ENCODE measurements around the gene LRRC15. TPM values are rescaled to one million over a fixed set of nuclear protein-coding genes. Genes with fewer than 3 reads are reported as not detected.

The LRRC15 gene
- total RNA-seq, 2 experiments from 2014 or later = not detected

- H3K9me3 Mint-ChIP-seq = no peaks in the 10 kb centered on the region
- no peak overlapping the region for H3K4me3 Mint-ChIP-seq
- DNase-seq = no peak
- intact Hi-C loops (cut with micrococcal nuclease) = no loop called here
- POLR2A ChIA-PET = no interaction called here
- CTCF ChIA-PET = interaction anchor here (1.3 to 3.3 kb wide), 3 partner anchors 12 to 22 kb away, joined by 3 to 22 read pairs (median 4); no protein-coding TSS in a partner anchor
- H3K4me1 Mint-ChIP-seq (ENCODE audit: low read depth) = no peaks in the 10 kb centered on the region
- H3K27me3 Mint-ChIP-seq = no peaks in the 10 kb centered on the region
- H3K27ac Mint-ChIP-seq = no peak overlapping the region
- no peaks in the 10 kb centered on the region for H3K36me3 Mint-ChIP-seq
These were observed 14.2 kb downstream of the LRRC15 start for GRCh38 chr3:194355379-194355778.

- Mint-ChIP-seq H3K36me3 (no peaks in the 10 kb centered on the region), H3K9me3 (no peaks in the 10 kb centered on the region), H3K4me3 (no peak overlapping the region), H3K27me3 (no peaks in the 10 kb centered on the region), H3K4me1 (ENCODE audit: low read depth) (no peaks in the 10 kb centered on the region), H3K27ac (no peak overlapping the region)
- no peak for DNase-seq
- intact Hi-C loops (cut with micrococcal nuclease) = no loop called here
- ChIA-PET CTCF (interaction anchor here (1.6 to 3.3 kb wide), 2 partner anchors 11 to 21 kb away, joined by 4 to 22 read pairs; no protein-coding TSS in a partner anchor), POLR2A (no interaction called here)
These were observed 15.2 kb downstream of the LRRC15 start for GRCh38 chr3:194354315-194354714.

GRCh38 chr3:194352667-194353246, 16.8 kb downstream of the LRRC15 start:
- Mint-ChIP-seq H3K27ac (no peak overlapping the region), H3K4me3 (no peak overlapping the region), H3K4me1 (ENCODE audit: low read depth) (no peaks in the 10 kb centered on the region), H3K9me3 (no peaks in the 10 kb centered on the region), H3K27me3 (no peaks in the 10 kb centered on the region), H3K36me3 (no peaks in the 10 kb centered on the region)
- ChIA-PET CTCF (no interaction called here), POLR2A (no interaction called here)
- intact Hi-C loops (cut with micrococcal nuclease) = no loop called here
- no peak for DNase-seq

GRCh38 chr3:194351952-194352536, 17.5 kb downstream of the LRRC15 start:
- ChIA-PET POLR2A (no interaction called here), CTCF (no interaction called here)
- Mint-ChIP-seq H3K4me3 (no peak overlapping the region), H3K4me1 (ENCODE audit: low read depth) (no peaks in the 10 kb centered on the region), H3K27ac (no peak overlapping the region), H3K36me3 (no peaks in the 10 kb centered on the region), H3K9me3 (no peaks in the 10 kb centered on the region), H3K27me3 (no peaks in the 10 kb centered on the region)
- intact Hi-C loops (cut with micrococcal nuclease) = no loop called here
- DNase-seq = no peak

- Mint-ChIP-seq H3K27me3 (no peaks in the 10 kb centered on the region), H3K4me1 (ENCODE audit: low read depth) (no peaks in the 10 kb centered on the region), H3K27ac (no peak within 1 kb of the TSS), H3K36me3 (no peaks in the 10 kb centered on the region), H3K4me3 (no peak within 1 kb of the TSS), H3K9me3 (no peaks in the 10 kb centered on the region)
- intact Hi-C loops (cut with micrococcal nuclease) = no loop called here
- no peak for DNase-seq
- CTCF ChIA-PET = no interaction called here
- POLR2A ChIA-PET = no interaction called here
These were observed 18.4 kb downstream of the LRRC15 start, which contains the start of gene CPN2 for GRCh38 chr3:194351080-194351672. Gene CPN2 (minus strand): TSS chr3:194351328. CDS start chr3:194342702, 8,626 bp downstream.

- H3K9me3 Mint-ChIP-seq = no peaks in the 10 kb centered on the region
- H3K27me3 Mint-ChIP-seq = no peaks in the 10 kb centered on the region
- no peak overlapping the region for H3K4me3 Mint-ChIP-seq
- no peaks in the 10 kb centered on the region for H3K36me3 Mint-ChIP-seq
- POLR2A ChIA-PET = no interaction called here
- H3K4me1 Mint-ChIP-seq (ENCODE audit: low read depth) = no peaks in the 10 kb centered on the region
- no peak overlapping the region for H3K27ac Mint-ChIP-seq
- CTCF ChIA-PET = no interaction called here
- no peak for DNase-seq
- intact Hi-C loops (cut with micrococcal nuclease) = no loop called here
These were observed 18.8 kb downstream of the LRRC15 start for GRCh38 chr3:194350726-194351071.

GRCh38 chr3:194348354-194348753, 21.2 kb downstream of the LRRC15 start:
- Mint-ChIP-seq H3K4me1 (ENCODE audit: low read depth) (peaks cover 2% of the 10 kb centered on the region), H3K9me3 (no peaks in the 10 kb centered on the region), H3K27ac (no peak overlapping the region), H3K36me3 (no peaks in the 10 kb centered on the region), H3K4me3 (no peak overlapping the region), H3K27me3 (no peaks in the 10 kb centered on the region)
- POLR2A ChIA-PET = no interaction called here
- DNase-seq = no peak
- CTCF ChIA-PET = no interaction called here
- intact Hi-C loops (cut with micrococcal nuclease) = no loop called here

GRCh38 chr3:194346621-194347020, 22.9 kb downstream of the LRRC15 start:
- H3K4me1 Mint-ChIP-seq (ENCODE audit: low read depth) = peaks cover 2% of the 10 kb centered on the region
- CTCF ChIA-PET = interaction anchor here (2.2 to 5.8 kb wide), 2 partner anchors 12 to 31 kb away, joined by 6 to 92 read pairs; no protein-coding TSS in a partner anchor
- H3K9me3 Mint-ChIP-seq = no peaks in the 10 kb centered on the region
- no peak overlapping the region for H3K27ac Mint-ChIP-seq
- no peak overlapping the region for H3K4me3 Mint-ChIP-seq
- intact Hi-C loops (cut with micrococcal nuclease) = no loop called here
- POLR2A ChIA-PET = no interaction called here
- H3K36me3 Mint-ChIP-seq = no peaks in the 10 kb centered on the region
- H3K27me3 Mint-ChIP-seq = no peaks in the 10 kb centered on the region
- DNase-seq = no peak

- H3K4me3 Mint-ChIP-seq = no peak overlapping the region
- POLR2A ChIA-PET = no interaction called here
- intact Hi-C loops (cut with micrococcal nuclease) = no loop called here
- no peak overlapping the region for H3K27ac Mint-ChIP-seq
- H3K27me3 Mint-ChIP-seq = no peaks in the 10 kb centered on the region
- no peaks in the 10 kb centered on the region for H3K9me3 Mint-ChIP-seq
- peaks cover 2% of the 10 kb centered on the region for H3K4me1 Mint-ChIP-seq (ENCODE audit: low read depth)
- no peaks in the 10 kb centered on the region for H3K36me3 Mint-ChIP-seq
- CTCF ChIA-PET = interaction anchor here (1.5 to 5.8 kb wide), 7 partner anchors 12 to 126 kb away, joined by 3 to 92 read pairs (median 29); partner anchors contain the start of gene GP5
- DNase-seq = no peak
These were observed 23.5 kb downstream of the LRRC15 start for GRCh38 chr3:194346035-194346434.

- no peaks in the 10 kb centered on the region for H3K27me3 Mint-ChIP-seq
- ChIA-PET CTCF (interaction anchor here (0.6 to 5.8 kb wide), 39 partner anchors 10 to 1405 kb away, joined by 3 to 92 read pairs (median 4); partner anchors contain the start of gene GP5), POLR2A (no interaction called here)
- peaks cover 2% of the 10 kb centered on the region for H3K4me1 Mint-ChIP-seq (ENCODE audit: low read depth)
- no peak overlapping the region for H3K4me3 Mint-ChIP-seq
- H3K9me3 Mint-ChIP-seq = no peaks in the 10 kb centered on the region
- no peak overlapping the region for H3K27ac Mint-ChIP-seq
- DNase-seq = peak; percentile 77
- H3K36me3 Mint-ChIP-seq = no peaks in the 10 kb centered on the region
- intact Hi-C loops (cut with micrococcal nuclease) = no loop called here
These were observed 25.5 kb downstream of the LRRC15 start for GRCh38 chr3:194344012-194344411.

- H3K9me3 Mint-ChIP-seq = no peaks in the 10 kb centered on the region
- H3K36me3 Mint-ChIP-seq = no peaks in the 10 kb centered on the region
- ChIA-PET POLR2A (no interaction called here), CTCF (interaction anchor here (0.6 to 5.8 kb wide), 34 partner anchors 9 to 1405 kb away, joined by 3 to 92 read pairs (median 4); partner anchors contain the start of gene GP5)
- H3K27me3 Mint-ChIP-seq = no peaks in the 10 kb centered on the region
- no peak overlapping the region for H3K27ac Mint-ChIP-seq
- DNase-seq = no peak
- H3K4me3 Mint-ChIP-seq = no peak overlapping the region
- peaks cover 2% of the 10 kb centered on the region for H3K4me1 Mint-ChIP-seq (ENCODE audit: low read depth)
- intact Hi-C loops (cut with micrococcal nuclease) = no loop called here
These were observed 26.0 kb downstream of the LRRC15 start for GRCh38 chr3:194343561-194343893.

GRCh38 chr3:194342861-194343560, 26.5 kb downstream of the LRRC15 start:
- POLR2A ChIA-PET = no interaction called here

More at GRCh38 chr3:194342861-194343560, 26.5 kb downstream of the LRRC15 start:
- no peak overlapping the region for H3K4me3 Mint-ChIP-seq
- no peak for DNase-seq
- no peaks in the 10 kb centered on the region for H3K9me3 Mint-ChIP-seq
- intact Hi-C loops (cut with micrococcal nuclease) = no loop called here
- H3K27me3 Mint-ChIP-seq = no peaks in the 10 kb centered on the region
- no peaks in the 10 kb centered on the region for H3K36me3 Mint-ChIP-seq
- CTCF ChIA-PET = interaction anchor here (0.7 to 5.8 kb wide), 32 partner anchors 9 to 713 kb away, joined by 3 to 92 read pairs (median 4); partner anchors contain the start of gene GP5
- peaks cover 2% of the 10 kb centered on the region for H3K4me1 Mint-ChIP-seq (ENCODE audit: low read depth)
- no peak overlapping the region for H3K27ac Mint-ChIP-seq
